Measurements from ENCODE around the gene SRPX.

Gene SRPX

GRCh38 chrX:38142610-38143009 lies 78.1 kb downstream of the SRPX start:
- DNase-seq (ENCODE audit: extremely low read depth in 1 of 2, low read depth in 1 of 2): no peak

DNA sequence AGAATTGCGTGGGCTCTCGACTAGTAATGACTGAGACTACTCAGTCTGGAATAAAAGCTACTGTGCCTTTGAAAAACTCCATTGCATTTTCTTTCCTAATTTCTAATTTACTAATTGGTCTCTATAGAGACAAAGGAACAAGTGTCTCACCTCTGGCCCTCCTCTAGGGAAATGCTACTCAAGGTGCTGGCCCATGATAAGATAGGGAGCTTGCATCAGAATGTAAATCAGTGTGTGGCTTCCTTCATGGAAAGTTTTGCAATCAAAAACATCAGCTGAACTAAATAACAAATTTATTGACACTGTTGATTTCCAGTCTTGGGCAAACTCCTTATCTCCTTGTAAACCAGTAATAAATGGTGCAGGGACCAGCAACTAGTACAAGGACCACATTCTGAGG lies 81.8 kb downstream of the SRPX start:
- no peak for DNase-seq (ENCODE audit: extremely low read depth in 1 of 2, low read depth in 1 of 2)

- no peak for DNase-seq (ENCODE audit: extremely low read depth in 1 of 2, low read depth in 1 of 2)
Measured at GRCh38 chrX:38138157-38138891, 82.3 kb downstream of the SRPX start.

DNA sequence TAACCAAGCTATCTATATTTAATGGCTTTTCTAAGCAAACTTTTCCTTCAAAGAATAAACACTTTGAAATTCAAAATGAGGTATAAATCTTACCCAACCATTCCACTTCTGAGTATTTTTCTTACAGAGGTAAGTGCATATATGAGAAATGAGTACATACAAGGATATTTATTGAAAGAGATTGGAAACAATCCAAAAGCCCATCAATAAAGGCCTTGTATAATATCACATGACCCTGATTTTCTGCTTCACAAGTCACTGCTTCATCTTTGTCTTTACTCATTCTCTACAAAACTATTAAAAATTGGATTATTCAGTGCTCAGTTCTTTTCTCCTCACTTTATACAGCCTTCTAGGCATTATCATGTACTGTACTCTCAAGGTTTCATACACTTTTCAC lies 91.3 kb downstream of the SRPX start:
- DNase-seq (ENCODE audit: extremely low read depth in 1 of 2, low read depth in 1 of 2): no peak

DNA sequence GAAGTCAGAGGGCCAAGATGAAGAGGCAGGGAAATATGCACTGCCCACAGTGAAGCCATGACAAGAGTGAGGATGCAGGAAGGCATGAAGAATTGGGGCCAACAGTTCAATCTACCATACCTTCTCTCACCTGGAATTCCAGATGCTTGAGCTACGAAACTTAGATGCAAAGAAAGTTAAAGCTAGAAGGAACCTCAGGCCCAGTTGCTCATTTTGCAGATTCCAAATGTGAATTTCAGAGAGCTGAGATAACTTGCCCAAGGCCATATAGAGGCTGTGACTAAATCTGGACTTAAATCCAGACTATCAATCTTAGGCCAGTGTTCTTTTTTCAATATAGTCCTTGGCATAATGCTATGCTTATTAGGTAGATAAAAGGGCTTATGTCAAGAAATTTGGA lies 92.7 kb downstream of the SRPX start:
- DNase-seq (ENCODE audit: extremely low read depth in 1 of 2, low read depth in 1 of 2): no peak

- DNase-seq (ENCODE audit: extremely low read depth in 1 of 2, low read depth in 1 of 2): no peak
Measured at GRCh38 chrX:38126179-38126578, 94.5 kb downstream of the SRPX start.

DNA sequence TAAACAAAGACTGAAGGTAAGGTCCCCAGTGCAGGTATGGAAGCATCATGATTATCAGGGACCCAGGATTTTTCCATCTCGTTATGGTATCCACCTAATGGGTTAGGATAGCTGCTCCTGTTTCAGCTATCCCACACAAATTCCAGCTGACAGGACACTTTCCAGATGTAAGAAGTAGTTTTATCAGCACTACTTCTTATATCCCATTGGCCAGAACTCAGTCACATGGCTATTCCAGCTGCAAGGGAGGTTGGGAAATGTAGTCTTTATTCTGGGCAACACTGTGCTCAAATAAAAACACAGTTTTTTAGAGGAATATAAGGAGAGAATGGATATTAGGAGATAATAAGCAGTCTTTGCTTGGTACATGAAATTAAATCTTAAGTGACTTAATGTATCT lies 96.7 kb downstream of the SRPX start:
- DNase-seq (ENCODE audit: extremely low read depth in 1 of 2, low read depth in 1 of 2): no peak

GRCh38 chrX:38117485-38117884 lies 103.2 kb downstream of the SRPX start:
- DNase-seq (ENCODE audit: extremely low read depth in 1 of 2, low read depth in 1 of 2): no peak

DNA sequence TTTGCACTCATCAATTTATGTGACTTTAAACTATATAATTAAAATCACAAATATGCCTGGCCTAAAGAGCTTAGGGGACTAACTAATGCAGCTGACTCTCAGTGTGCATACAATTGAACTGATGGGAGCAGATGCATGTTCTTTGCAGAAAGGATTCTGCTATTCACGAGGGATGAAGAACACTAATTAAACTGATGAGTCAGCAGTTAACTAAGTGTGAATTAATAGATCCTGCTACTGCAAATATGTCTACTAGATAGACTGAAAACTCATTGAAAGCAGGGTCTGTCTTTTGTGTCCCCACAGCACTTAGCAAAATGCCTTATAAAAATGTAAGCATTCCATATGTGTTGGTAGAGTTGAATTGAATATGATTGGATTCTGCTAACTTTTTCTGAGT lies 104.0 kb downstream of the SRPX start:
- no peak for DNase-seq (ENCODE audit: extremely low read depth in 1 of 2, low read depth in 1 of 2)

DNA sequence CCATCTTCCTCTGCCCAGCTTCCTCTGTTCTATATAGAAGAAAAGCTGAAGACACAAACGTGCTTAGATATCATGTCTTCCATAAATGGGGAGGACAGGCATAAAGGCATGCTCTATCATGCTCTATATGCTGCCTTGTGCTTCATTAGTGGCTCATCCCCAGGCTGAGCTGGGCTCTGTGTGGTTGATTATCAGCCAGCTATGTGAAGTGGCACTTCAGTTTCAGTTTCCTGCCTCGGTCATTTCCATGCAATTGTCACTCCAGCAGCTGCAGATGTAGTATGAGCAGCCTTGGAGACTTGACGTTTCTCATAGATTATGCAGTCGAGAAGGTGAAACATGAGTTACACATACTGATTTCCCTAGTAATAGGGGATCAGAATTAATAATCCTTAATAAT lies 108.1 kb downstream of the SRPX start:
- DNase-seq (ENCODE audit: extremely low read depth in 1 of 2, low read depth in 1 of 2): no peak

DNA sequence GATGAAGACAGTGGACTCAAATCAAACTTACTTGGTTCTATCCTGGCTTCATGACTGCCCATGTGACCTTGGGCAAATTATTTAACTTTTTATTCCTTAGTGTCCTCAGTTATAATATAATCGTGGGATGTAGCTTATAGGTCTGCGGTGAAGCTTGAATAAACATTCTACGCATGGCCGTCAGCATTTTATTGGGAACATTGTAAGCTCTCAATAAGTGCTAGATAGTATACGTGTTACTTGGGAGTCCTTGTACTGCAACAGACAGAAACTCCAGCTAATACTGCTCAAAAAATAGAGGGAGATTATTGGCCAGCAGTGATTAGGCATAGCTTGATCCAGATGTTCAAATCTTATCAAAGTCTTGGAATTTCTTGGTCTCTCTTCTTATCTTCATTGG lies 109.5 kb downstream of the SRPX start:
- no peak for DNase-seq (ENCODE audit: extremely low read depth in 1 of 2, low read depth in 1 of 2)

- DNase-seq (ENCODE audit: extremely low read depth in 1 of 2, low read depth in 1 of 2): no peak
Measured at GRCh38 chrX:38110231-38110630, 110.4 kb downstream of the SRPX start.

- no peak for DNase-seq (ENCODE audit: extremely low read depth in 1 of 2, low read depth in 1 of 2)
Measured at GRCh38 chrX:38109042-38109898, 111.4 kb downstream of the SRPX start.

DNA sequence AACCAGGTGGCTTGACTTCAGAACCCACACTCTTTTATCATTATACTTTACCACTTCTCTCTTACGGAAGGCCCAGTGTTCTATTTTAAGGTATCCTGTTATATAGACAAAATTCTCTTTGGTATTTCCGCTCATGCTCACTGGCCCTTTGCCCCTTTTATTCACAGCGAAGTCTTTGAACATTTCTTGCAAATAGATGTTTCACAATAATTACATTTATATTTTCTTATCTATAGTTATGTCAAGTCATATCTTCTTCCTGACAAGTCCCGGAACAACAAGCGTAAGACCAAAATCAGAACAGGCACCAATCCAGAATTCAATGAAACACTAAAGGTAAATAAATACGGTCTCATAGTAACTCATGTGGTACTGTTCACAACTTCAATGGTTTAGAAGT lies 112.3 kb downstream of the SRPX start:
- no peak for DNase-seq (ENCODE audit: extremely low read depth in 1 of 2, low read depth in 1 of 2)

DNA sequence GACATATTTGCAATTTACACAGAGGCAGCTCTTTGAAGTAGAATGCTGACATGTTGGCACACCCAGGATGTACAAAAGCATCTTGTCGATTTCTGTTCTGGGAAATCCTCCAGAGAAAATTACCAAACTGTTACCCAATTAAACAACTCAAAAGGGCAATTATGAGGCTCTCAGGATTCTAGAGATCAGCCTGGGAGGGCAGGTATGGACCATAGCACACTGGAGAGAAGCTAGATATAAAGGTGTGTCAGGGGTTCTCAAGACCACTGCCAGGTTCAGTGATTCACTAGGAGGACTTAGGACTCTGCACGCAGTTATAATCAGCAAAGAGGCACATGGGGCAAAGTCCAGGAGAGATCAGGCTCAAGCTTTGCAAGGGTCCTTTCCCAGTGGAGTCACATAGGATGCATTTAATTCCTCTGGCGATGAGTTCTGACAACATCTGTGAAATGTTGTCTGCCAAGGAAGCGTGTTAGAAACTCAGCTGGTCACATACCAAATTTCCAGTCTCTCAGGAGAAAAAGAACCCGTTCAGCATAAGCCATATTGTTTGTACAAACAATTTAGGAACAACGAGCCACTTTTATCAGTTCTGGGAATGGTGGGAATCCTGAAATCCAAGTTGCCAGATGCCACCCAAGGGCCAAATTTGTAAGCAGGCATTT lies 113.5 kb downstream of the SRPX start:
- no peak for DNase-seq (ENCODE audit: extremely low read depth in 1 of 2, low read depth in 1 of 2)

DNA sequence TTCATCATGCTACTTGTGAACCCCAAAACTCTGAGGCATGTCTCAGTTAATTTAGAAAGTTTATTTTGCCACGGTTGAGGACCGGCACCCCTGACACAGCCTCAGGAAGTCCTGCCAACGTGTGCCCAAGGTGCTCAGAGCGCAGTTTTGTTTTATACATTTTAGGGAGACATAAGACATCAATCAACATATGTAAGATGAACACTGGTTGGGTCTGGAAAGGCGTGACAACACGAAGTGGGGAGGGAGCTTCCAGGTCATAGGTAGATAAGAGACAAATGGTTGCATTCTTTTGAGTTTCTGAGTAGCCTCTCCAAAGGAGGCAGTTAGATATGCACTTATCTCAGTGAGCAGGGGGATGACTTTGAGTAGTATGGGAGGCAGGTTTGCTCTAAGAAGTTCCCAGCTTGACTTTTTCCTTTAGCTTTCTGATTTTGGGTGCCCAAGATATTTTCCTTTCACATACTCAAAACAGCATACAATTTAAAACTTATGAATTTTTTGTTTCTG lies 115.4 kb downstream of the SRPX start:
- DNase-seq (ENCODE audit: extremely low read depth in 1 of 2, low read depth in 1 of 2): no peak

- DNase-seq (ENCODE audit: extremely low read depth in 1 of 2, low read depth in 1 of 2): no peak
Measured at GRCh38 chrX:38103857-38104812, 116.5 kb downstream of the SRPX start.

- no peak for DNase-seq (ENCODE audit: extremely low read depth in 1 of 2, low read depth in 1 of 2)
Measured at GRCh38 chrX:38102875-38103274, 117.8 kb downstream of the SRPX start.

- no peak for DNase-seq (ENCODE audit: extremely low read depth in 1 of 2, low read depth in 1 of 2)
Measured at GRCh38 chrX:38102240-38102639, 118.4 kb downstream of the SRPX start.

GRCh38 chrX:38099688-38100087 lies 121.0 kb downstream of the SRPX start:
- DNase-seq (ENCODE audit: extremely low read depth in 1 of 2, low read depth in 1 of 2): no peak
